Stimulated activated CD4-positive, alpha-beta T cell treated with anti-CD3 and anti-CD28 coated beads, Interleukin-15, amount 100 ng/mL, for 48 hours (primary cell): ENCODE data around the gene ITGA3.
"Not testable (repeated sequence)": the region's sequence is repeated elsewhere in the genome, so short reads cannot be mapped to it uniquely, and the experiment has no call there.

Experiments
- DNase-seq, 2 donors: peaks; one replicate each; pipeline ENCODE4 v3.0.0-alpha.2; 2020; ENCODE audit warnings: low read depth in 2 of 2

Gene ITGA3

DNA sequence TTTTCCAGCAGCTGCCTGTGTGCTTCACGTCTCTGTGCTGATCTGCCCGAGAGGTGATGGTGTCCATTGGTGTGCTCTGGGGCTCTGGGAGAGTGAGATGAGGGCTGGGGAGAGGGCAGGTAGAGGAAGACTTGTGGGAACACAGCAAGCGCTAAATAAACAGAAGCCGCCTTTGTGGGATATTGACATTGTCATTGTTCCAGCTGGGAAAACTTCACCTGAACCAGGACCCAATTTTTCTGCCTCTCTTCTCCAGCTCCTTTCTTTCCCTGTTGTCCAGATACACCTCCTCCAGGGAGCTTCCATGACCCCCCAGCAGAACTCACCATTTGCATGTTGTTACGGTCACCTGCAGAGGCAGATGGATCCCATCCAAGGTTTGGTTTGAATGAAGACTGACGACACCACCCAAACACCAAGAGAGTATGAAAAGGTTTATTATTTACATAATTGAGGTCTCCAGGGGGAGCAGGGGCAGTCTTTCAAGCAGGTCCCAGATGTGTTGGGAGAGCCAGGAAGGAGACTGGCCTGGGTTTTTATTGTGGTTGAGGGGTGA lies 3.6 kb upstream of the ITGA3 start:
- DNase-seq, result no peak

GRCh38 chr17:50052822-50053653 lies 2.9 kb upstream of the ITGA3 start:
- DNase-seq, result no peak

GRCh38 chr17:50053654-50053960 lies 2.3 kb upstream of the ITGA3 start:
- DNase-seq, result no peak

GRCh38 chr17:50055055-50055425 lies 870 bp upstream of the ITGA3 start:
- no peak for DNase-seq

- peak; percentile 45 to 65 for DNase-seq
Measured at GRCh38 chr17:50056217-50056960, 479 bp downstream of the ITGA3 start.

DNA sequence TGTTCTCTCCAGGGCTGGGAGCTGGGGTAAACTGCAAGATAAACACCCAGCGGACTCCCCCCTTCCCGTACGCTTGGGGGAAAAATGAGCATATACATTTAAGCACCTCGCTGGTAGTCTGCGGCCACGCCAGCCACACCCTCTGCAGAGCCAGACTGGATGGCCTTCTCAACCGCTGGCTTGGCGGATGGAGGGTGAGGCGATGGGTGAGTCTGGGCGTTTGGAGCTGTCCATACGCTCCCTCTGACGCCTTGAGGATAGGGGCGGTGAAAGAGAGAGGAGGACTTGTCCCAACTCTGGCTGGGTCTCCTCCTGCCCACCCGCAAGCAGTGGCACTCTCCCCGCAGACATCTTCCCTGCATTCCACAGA lies 1.0 kb downstream of the ITGA3 start:
- no peak for DNase-seq

GRCh38 chr17:50057521-50057991 lies 1.6 kb downstream of the ITGA3 start:
- DNase-seq, result no peak

DNA sequence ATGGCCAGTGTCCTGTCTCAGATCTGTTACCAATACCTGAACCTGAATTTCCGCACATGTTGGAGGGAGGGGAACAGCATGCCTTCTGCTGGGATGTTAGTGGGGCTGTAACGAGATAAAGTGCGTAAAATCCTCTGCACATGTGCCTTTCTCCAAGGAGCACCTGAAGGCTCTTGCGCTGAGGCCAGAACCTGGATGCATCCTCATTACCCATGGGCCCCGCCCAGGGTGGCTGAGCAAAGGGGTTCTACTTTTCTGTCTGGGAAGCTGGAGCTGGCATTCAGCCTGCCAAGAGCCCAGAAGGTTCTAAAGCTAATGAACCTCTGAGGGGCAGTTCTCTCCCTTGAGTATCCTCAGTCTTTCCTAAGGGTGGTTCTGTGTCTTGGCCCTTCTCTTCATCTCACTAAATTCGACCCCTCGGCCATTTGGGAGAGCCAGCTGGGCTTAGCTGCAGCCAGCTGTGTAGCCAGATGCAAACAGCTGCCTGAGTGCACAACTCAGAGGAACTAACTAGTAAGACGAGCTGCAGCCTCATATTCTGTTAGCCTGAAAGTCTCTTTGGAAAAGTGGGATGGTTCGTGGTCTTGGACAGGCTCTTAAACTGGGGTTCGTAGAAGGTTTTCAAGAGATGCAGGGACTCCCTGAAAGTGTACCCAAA lies 2.5 kb downstream of the ITGA3 start:
- DNase-seq, result no peak

GRCh38 chr17:50059256-50059655 lies 3.3 kb downstream of the ITGA3 start:
- no peak for DNase-seq

- DNase-seq, result no peak
Measured at GRCh38 chr17:50059759-50060273, 3.9 kb downstream of the ITGA3 start.

DNA sequence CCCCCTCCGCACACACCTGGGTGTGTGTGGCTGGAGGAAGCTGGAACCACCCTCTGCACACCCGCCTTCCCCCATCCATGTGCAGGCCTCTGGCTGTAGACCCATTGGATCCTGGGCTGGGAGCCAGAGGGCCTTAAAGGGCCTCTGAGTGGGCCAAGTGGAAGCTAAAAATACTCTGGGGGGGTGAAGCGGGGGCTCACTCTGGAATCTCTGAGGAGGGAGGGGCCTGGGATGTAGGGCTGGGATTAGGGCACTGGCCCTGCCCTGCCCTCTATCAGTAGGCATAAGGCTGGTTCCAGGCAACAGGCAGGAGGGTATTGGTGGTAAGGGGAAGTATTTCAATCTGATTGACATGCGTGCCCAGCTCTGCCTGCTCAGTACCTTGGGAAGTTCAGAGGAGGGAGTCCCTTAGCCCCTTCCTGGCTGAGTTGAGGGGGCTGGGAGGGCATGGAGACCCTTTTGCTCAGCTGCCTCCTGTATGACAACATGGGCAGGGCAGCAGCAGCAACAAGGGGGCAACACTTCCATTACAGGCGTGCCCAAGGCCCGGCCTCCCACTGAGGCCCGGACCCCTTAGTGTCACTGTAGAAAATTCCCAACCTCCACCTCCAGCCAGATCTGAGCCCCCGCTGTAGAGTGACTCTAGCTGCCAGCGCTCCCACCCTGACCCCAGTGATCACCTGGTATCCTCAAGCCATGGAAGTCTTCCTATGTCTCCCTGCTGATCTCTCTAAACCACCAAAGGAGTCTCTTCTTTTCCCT lies 5.2 kb downstream of the ITGA3 start:
- no peak for DNase-seq

GRCh38 chr17:50061713-50062045 lies 5.8 kb downstream of the ITGA3 start:
- DNase-seq, result not testable (repeated sequence)

GRCh38 chr17:50062293-50063243 lies 6.7 kb downstream of the ITGA3 start:
- no peak for DNase-seq

- DNase-seq, result no peak
Measured at GRCh38 chr17:50063561-50064252, 7.8 kb downstream of the ITGA3 start.

DNA sequence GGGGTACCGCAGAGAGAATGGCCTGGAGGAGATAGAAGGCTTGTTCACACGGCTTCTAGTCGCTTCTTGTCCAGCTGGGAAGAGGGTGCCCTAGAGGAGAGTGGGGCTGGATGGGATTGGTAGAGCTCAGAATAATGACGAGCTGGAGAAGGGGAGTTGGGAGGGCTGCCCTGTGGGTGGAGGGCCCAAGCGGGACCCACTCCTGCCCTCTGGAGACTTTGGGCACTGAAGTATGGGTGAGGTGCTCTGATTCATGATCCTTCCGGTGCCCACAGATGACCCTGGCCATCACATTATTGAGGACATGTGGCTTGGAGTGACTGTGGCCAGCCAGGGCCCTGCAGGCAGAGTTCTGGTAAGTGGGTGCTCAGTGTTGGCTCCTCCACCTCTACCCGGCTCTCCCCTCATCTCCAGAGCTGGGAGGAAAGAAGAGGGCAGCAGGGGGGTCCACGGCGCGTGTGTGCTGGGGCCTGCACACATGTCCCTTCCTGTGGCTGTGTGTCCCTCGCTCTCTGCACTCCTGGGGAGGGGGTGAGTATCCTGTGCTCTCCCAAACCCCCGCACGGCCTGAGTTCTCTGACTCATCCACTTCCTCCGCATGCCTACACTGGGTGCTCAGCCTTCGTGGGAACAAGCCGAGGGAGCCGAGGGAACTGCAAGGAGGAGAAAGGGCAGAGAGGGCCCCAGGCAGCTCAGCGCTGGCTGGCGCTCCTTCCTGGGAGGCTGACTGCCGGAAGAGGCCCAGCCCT lies 8.5 kb downstream of the ITGA3 start:
- no peak for DNase-seq

DNA sequence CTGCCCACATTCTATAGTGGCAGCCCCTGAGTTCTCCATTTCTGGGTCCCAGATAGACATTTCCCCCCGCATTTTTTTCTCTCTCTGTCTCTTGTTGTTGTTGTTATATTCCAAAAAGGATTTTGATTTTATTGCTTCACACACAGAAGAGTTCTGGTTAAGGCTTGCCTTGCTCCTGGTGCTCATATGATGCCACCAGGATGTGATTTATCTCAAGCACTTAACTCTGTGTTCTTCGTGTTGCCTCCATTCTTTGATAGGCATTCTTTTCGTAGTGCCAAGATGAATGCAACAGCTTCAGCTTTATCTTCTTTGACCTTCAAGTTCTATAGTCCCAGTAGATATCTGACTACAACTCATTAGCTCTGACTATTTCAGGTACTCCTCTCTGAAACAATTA lies 9.1 kb downstream of the ITGA3 start:
- no peak for DNase-seq

GRCh38 chr17:50066995-50067394 lies 11.1 kb downstream of the ITGA3 start:
- DNase-seq, result no peak

DNA sequence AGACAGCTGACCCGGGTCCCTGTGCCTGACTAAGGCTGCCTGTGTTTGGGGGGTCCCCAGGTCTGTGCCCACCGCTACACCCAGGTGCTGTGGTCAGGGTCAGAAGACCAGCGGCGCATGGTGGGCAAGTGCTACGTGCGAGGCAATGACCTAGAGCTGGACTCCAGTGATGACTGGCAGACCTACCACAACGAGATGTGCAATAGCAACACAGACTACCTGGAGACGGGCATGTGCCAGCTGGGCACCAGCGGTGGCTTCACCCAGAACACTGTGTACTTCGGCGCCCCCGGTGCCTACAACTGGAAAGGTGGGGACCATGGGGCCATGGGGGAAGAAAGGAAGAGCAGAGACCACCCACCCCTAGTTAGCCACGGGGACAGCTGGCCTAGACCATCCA lies 12.1 kb downstream of the ITGA3 start:
- DNase-seq, result no peak
